GM03348 (cell line): ENCODE measurements around the gene KCNK5.
A peak's percentile ranks its signal among the peaks of the same experiment; 100 is the strongest.

Experiments used
- DNase-seq: peaks from one replicate; pipeline ENCODE4 v3.0.0; 2012; ENCODE audit warnings: low spot score

The KCNK5 gene

DNA sequence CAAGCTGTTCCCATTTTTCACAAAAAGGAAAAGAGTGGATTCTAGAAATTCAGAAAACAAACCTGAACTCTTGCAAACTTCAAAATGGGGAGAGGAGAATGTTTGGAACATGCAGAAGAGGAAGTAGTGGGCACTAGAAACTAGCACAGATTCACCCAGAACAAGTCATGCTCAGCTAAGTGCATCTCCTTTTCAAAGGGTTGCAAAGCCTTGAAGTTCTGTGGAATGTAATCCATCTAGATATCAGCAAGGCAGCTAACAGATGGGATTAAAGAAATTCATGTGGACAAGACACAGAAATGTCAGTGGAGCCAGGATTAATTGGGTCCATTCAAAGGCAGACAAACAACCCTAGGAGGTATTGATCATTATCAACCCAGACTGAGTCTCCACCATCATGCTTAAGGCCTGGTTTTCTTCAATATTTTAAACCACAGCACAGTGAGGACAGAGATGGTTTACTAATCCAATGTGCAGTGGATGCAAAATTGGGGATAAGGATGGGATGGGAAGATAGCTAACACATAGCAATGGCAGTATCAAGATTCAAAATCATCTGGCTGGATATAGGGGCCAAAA is 31.3 kb downstream of the KCNK5 start:
- no peak for DNase-seq

GRCh38 chr6:39197521-39197920 is 31.8 kb downstream of the KCNK5 start:
- no peak for DNase-seq

DNA sequence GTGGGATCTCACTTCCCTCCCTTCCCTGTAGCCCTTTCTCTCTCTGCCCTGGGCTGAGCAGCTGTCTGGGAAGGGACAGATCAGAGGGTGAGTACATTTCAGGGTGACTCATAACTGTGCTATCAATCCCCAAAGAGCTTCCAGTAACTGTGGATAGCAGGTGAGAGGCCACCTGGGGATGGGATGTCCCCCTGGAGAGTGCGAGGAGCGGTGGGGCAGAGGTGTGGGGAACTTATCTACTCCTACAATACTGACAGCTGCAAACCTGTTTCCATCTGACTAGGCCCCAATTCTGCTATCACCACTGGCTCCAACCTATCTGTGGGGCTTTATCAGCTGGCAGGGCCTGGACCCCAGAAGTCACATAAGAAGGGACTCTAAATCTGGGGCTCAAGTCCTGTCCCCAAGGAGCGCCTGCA is 32.6 kb downstream of the KCNK5 start:
- no peak for DNase-seq

DNA sequence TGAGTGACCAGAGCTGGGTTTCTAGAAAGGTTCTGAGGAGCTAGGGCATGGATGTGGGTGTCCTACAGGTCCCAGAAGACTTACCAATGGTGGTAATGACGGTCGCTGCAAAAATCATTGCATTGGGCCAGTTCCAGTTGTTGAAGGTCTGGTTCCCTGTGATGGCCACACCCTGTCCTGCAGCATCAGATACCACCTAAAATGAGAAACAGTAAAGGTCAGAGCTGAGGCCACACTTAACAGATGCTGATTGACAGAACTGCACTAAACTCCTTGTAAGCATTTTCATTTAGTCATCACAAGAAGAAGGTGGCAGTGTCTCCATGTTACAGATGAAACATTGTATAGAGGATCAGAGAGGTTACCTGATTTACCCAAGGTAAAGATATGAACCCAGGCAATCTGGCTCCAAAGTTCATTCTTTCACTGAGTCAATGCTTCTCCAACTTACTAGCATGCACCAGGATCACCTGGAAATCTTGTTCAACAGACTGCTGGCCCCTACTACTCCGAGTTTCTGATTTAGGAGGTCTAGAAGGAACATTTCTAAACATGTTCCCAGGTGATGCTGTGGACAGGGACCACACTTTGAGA is 33.4 kb downstream of the KCNK5 start:
- DNase-seq = no peak

GRCh38 chr6:39194466-39194865 is 34.8 kb downstream of the KCNK5 start:
- no peak for DNase-seq

DNA sequence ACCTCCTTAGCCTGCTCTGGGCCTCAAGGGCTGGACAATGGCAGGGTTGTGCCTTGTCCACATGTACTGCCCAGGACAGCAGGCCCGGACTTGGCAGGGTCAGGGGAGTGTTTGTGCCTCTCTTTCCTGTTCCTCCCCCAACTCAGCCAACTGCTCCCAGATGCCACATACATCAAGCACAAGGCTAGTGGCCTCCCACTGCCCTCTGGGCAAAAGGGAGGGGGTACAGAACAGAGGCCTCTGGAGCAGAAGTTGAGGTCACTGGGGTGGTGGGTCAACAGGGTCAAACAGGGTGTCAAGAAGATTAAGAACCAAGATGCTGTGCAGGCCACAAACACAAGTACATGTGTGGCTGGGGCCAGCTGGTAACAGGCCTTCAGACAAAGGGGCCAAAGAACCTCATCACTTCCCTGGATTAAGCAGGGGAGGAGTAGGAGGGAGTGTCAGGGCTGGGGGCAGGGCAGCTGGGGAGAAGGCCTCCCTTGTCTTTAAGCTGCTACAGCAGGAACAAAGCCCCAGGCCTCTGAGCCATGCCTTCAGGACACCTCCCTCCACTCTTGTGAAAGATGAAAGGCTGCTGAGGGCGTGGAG is 36.0 kb downstream of the KCNK5 start:
- no peak for DNase-seq

DNA sequence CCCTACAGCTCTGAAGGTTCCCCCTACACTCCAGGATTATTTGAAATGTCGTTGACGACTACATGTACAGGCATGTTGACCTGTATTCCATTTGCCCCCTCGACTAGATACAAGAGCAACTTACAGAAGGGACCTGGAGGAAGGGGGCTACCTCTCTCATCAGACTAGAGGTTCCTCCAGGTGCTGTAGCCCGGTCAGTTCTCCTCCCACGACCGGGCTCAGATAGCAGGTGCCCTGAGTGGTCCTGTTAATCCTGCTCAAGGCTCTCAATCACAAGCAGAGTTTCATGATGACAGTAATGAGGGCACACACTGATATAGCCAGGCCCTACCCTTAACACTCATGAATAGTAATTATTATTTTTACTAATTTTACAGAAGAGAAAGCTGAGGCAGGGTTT is 36.5 kb downstream of the KCNK5 start:
- DNase-seq = no peak

DNA sequence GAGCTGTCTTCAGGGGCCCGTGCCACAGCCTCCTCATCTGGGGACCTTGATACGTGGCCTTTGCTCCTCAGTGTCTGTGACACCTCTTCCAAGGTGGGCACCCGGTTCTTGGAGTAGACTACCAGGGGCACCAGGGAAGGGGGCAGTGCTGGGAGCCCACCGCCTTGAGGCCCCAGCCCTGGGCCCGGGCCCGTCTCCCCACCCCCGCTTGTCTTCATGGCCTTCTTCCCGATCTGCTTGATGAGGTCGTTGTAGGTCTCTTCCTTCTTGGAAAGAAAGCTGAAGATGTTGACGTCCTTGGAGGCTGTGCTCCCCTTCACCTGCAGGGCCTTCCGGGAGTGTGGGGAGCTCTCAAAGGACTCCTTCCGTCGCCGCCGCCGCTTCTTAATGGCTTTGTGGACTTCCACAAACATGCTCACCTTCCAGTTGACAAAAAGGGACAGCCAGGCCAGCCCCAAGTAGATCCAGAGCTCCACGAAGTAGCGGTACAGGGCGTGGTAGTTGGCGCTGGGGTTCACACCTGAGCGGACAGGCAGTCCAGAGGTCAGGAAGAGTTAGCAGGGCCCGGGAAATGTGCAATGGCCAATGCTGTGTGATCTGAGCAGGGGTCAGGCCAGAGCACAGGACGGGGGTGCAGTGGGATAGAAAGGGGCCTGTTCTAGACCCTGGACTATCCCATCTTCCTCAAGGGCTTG is 37.9 kb downstream of the KCNK5 start:
- DNase-seq = no peak

DNA sequence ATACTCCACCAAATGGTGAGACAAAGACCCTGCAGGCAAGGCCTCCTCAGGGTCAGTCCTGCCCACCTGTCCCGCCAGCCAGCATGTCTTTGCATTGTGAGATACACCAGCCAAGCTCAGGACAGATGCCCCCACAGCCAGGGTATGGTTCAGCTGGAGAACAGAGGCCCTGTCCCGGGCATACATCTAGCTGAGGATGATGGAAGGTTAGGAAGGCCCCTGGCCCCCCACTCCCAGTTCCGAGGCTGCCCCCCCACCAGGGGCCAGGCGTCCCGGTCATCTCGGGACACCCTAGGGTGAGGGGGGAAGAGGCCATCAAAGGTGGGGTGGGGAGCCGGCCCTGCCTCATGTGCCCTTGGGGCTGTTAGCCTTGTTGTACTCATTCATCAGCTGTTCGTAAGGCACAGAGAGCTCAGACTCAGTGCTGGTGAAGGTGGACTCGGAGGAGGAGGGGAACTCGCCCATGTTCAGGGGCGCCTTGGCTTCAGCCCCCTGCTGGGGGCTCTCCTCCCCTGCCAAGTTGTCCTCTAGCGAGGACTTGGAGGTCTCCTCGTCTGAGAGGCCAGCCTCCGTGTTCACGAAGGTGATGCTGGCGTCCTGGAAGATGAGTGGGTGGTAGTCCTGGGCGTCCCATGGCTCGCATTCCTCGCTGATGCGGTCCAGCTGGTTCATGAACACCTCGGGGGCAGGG is 38.6 kb downstream of the KCNK5 start:
- DNase-seq = no peak

- DNase-seq = peak; percentile 62
These were observed 39.2 kb downstream of the KCNK5 start for GRCh38 chr6:39189915-39190544.

- no peak for DNase-seq
These were observed 40.1 kb downstream of the KCNK5 start for GRCh38 chr6:39189131-39189530.

- DNase-seq = no peak
These were observed 40.7 kb downstream of the KCNK5 start for GRCh38 chr6:39188571-39188970.

DNA sequence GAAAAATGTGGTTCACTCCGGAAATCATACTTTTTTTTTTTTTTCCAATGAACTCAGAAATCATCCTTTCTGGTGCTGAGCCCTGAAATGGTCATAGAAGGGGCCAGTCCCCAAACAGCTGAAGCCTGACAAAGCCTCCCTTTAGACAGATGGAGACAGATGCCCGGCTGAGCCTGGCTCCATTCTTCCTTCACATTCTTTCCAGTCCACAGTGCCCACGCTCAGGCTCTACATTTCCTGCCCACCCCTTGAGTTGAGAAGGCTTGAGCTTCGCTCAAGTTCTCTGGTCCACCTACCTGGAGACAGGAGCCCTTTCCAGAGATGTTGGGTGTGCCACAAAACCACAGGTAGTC is 41.2 kb downstream of the KCNK5 start:
- no peak for DNase-seq

DNA sequence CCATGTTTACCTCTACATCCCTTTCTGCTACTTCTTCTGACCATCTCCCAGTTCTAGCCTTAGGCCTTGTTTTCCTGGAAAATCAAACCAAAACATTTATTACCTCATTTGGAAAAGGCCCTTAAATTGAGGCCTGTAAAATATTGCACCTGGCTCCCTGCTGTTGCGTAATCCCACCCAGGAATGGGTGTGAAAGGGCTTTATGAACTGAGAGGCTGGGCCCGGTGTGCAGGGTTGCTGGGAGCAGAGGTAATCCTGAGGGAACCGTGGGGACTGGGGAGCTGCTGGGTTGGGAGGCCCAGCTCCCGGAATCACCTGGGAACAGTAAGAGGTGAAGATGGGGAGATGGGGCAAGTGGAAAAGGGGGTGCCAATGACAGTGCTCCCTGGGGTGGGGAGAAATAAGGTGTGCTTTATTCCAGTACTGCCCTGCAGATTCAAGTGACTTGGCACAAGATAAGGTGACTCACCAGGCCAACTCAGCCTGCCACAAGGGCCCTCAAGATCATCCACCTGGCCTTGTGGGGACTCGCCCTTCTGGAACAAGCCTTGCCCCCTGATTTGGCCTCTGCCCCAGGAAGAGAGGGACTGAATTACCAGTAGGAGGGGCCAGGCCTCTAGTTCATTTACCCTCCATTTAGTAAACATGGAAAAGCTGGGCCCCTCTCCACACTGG is 44.2 kb downstream of the KCNK5 start:
- DNase-seq = no peak

DNA sequence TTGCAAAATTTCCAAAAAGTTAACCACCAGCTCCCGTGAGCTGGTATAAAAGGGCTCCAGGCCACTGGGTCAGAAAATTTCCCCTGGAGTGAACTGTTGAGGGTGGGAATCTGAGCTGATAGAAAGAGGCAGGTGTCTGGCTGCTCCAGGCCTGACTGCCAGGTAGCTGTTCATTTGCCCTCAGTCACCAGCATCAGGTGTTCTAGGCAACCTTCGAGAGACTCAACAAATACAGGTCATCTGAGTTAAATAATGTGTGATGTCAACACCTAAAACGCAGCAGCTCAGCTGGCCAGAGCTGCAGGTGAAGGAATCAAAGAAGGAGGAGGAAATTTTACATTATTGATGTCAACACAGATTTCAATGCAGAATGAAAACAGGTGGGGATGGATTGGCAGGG is 46.7 kb downstream of the KCNK5 start:
- DNase-seq = no peak

GRCh38 chr6:39181826-39182225 is 47.4 kb downstream of the KCNK5 start:
- DNase-seq = no peak

GRCh38 chr6:39181333-39181732 is 47.9 kb downstream of the KCNK5 start:
- DNase-seq = no peak

GRCh38 chr6:39178804-39179203 is 50.5 kb downstream of the KCNK5 start:
- DNase-seq = no peak

DNA sequence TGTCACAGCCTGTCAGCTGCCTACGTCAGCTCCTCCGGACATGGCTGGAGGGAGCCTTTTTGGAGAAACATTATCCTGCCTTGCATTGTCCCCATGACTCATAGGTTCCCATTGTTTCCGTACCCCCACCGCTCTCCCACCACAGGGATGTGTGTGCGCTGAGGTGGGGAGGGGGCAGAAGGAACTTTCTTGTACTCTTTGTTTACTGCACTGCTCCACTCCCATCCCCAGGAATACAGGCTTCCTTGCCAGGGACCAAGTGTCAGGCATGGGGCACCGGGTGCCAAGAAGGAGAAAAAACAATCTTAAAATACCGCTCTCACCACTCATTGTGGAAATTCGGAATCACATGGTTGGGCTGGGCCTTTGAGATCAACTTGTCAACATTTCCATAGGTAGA is 51.0 kb downstream of the KCNK5 start:
- no peak for DNase-seq

DNA sequence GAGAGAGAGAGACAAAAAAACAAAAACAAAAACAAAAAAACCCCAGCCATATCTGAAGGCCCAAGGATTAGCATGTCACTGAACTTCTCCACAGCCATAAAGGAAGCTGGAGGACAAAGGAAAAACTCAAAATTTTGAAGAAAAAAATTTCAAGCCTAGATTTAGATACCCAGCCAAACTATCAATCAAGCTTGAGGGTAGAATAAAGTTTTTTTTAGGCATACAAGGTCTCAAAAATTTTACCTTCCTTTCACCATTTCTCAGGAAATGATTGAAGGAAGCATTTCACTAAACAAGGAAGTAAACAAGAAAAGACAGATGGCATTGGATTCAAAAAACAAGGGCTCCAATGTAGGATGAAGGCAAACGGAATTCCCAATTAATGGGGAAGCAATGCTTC is 52.1 kb downstream of the KCNK5 start:
- DNase-seq = no peak

DNA sequence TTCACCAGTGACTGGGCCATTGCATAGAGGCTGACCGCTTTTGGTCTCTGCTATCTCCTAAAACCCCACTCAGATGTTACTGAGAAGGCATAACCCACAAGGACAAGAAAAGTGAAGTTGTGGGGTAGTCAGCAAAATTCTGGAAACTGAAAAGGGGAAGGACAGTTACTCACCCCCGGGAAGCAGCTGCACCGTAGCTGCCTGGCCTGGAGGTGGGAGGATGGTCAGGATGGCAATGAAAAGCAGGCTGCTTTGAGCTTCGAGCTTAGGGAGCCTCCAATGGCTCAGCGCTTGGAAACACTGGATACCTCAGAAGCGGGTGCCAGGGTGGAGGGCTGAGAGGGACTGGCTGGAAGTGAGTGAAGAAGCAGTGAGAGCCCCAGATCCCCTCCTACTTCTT is 56.0 kb downstream of the KCNK5 start:
- DNase-seq = no peak

DNA sequence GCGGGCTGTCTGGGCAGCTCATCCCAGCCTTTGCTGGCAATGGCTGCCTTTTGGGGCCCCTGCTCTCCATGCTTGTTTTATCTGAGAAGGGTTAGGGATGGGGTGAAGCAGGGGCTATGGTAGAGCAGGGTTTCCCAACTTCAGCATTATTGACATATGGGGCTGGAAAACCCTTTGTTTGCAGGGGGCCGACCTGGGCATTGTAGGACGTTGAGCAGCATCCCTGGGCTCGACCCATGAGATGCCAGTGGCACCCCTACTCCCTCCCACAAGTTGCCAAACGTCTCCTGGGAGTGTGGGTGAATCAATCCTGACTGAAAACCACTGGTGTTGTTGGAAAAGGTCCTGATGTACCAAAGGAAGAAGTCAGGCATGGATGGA is 56.9 kb downstream of the KCNK5 start:
- no peak for DNase-seq
